Endothelial cell of hepatic sinusoid (primary cell): ENCODE results near the gene PABPC3.

Experiments used
- in situ Hi-C: cut with HindIII; loops from 2 replicates; pipeline ENCODE4 v1.10.0; 2017; ENCODE audit warnings: low sequenced_read_pairs

PABPC3 gene

GRCh38 chr13:25095851-25096453, at the start of gene PABPC3:
Gene PABPC3, plus strand, starts transcription at chr13:25096136. Its CDS starts 63 bp downstream, at chr13:25096199.
- in situ Hi-C loops: no loop called here

GRCh38 chr13:25046274-25046984, 49.5 kb upstream of the PABPC3 start:
- in situ Hi-C loops: no loop called here

GRCh38 chr13:25046985-25047511, 48.9 kb upstream of the PABPC3 start:
- in situ Hi-C loops: no loop called here

GRCh38 chr13:25051065-25051464, 44.9 kb upstream of the PABPC3 start:
- in situ Hi-C loops: no loop called here

GRCh38 chr13:25059166-25059565, 36.8 kb upstream of the PABPC3 start:
- in situ Hi-C loops: no loop called here

GRCh38 chr13:25059958-25060357, 36.0 kb upstream of the PABPC3 start:
- in situ Hi-C loops: no loop called here

GRCh38 chr13:25062479-25062878, 33.5 kb upstream of the PABPC3 start:
- in situ Hi-C loops: no loop called here

GRCh38 chr13:25064396-25064795, 31.5 kb upstream of the PABPC3 start:
- in situ Hi-C loops: no loop called here

- in situ Hi-C loops: no loop called here
These were observed 29.8 kb upstream of the PABPC3 start for GRCh38 chr13:25065974-25066770.

GRCh38 chr13:25067064-25067463, 28.9 kb upstream of the PABPC3 start:
- in situ Hi-C loops: no loop called here

- in situ Hi-C loops: no loop called here
These were observed 27.1 kb upstream of the PABPC3 start for GRCh38 chr13:25068810-25069209.

- in situ Hi-C loops: no loop called here
These were observed 26.7 kb upstream of the PABPC3 start for GRCh38 chr13:25069236-25069635.

GRCh38 chr13:25069911-25070310, 26.0 kb upstream of the PABPC3 start:
- in situ Hi-C loops: no loop called here

- in situ Hi-C loops: no loop called here
These were observed 15.2 kb upstream of the PABPC3 start for GRCh38 chr13:25080773-25081172.

- in situ Hi-C loops: no loop called here
These were observed 11.8 kb upstream of the PABPC3 start for GRCh38 chr13:25084096-25084495.

GRCh38 chr13:25085125-25085742, 10.7 kb upstream of the PABPC3 start:
- in situ Hi-C loops: no loop called here

- in situ Hi-C loops: no loop called here
These were observed 7.2 kb upstream of the PABPC3 start for GRCh38 chr13:25088562-25089221.

GRCh38 chr13:25097426-25097825, 1.5 kb downstream of the PABPC3 start:
- in situ Hi-C loops: no loop called here

- in situ Hi-C loops: no loop called here
These were observed 7.8 kb downstream of the PABPC3 start for GRCh38 chr13:25103711-25104110.

GRCh38 chr13:25109341-25109740, 13.4 kb downstream of the PABPC3 start:
- in situ Hi-C loops: no loop called here
